K562 (cell line): ENCODE results near the gene RALB.

ENCODE experiments used
- CREB5 ChIP-seq: fragments of 250-450 bp; sonication (Bioruptor Pico); IDR thresholded peaks from 2 replicates; pipeline ENCODE4 v1.5.0; 2020; ENCODE audit warnings: mild to moderate bottlenecking
- FOSL1 ChIP-seq: fragments of 200-800 bp; sonication (Bioruptor generic); conservative IDR thresholded peaks from 2 replicates; pipeline ENCODE4 v1.6.1; 2016; ENCODE audit warnings: missing genetic modification characterization, missing compliant biosample characterization
- FOXM1 ChIP-seq, 2 experiments: fragments of 450-650 bp in 1 of 2; sonication (generic) in 1 of 2; formaldehyde crosslinking in 1 of 2; IDR thresholded peaks; 2 replicates each; pipeline versions ENCODE4 v1.6.1 to v1.9.0; 2017 to 2022; ENCODE audit warnings: low read depth in 2 of 2, mild to moderate bottlenecking in 2 of 2, missing genetic modification reagents in 1 of 2, moderate library complexity in 1 of 2
- GATA2 ChIP-seq: sonication (generic); formaldehyde crosslinking; IDR thresholded peaks from 2 replicates; pipeline ENCODE4 v1.4.0; 2020; ENCODE audit warnings: mild to moderate bottlenecking, missing genetic modification reagents
- HEY1 ChIP-seq: fragments of 250-450 bp; sonication (Bioruptor Pico); IDR thresholded peaks from 2 replicates; pipeline ENCODE4 v1.5.0; 2020; ENCODE audit warnings: mild to moderate bottlenecking, moderate library complexity, borderline replicate concordance
- HMGN3 ChIP-seq: IDR thresholded peaks from 2 replicates; pipeline ENCODE4 v1.6.1; 2011; ENCODE audit warnings: borderline replicate concordance, low read depth, mild to moderate bottlenecking, mixed read lengths, low read length; ENCODE audit not compliant: insufficient read length; ENCODE audit errors: extremely low read depth
- RAD21 ChIP-seq, 2 experiments: fragments of 250-450 bp in 1 of 2; fragments of 450-650 bp in 1 of 2; sonication (Bioruptor Pico) in 1 of 2; formaldehyde crosslinking in 1 of 2; IDR thresholded peaks in 1 of 2; conservative IDR thresholded peaks in 1 of 2; 2 replicates each; pipeline versions ENCODE4 v1.4.0 to v1.8.0; 2020 to 2022; ENCODE audit warnings: mild to moderate bottlenecking in 2 of 2, moderate library complexity in 1 of 2
- TAF1 ChIP-seq: IDR thresholded peaks from 2 replicates; pipeline ENCODE4 v1.6.1; 2011; ENCODE audit warnings: mild to moderate bottlenecking, low read length, moderate library complexity; ENCODE audit not compliant: insufficient read depth, control insufficient read depth, severe bottlenecking; ENCODE audit errors: extremely low read depth
- TARDBP ChIP-seq: fragments of 450-650 bp; IDR thresholded peaks from 2 replicates; pipeline ENCODE4 v1.6.1; 2016
- UBTF ChIP-seq, 2 experiments: IDR thresholded peaks; 2 replicates each; pipeline ENCODE4 v1.6.1; 2012; ENCODE audit warnings: improper control_type of control experiment in 2 of 2, low read depth in 2 of 2, low read length in 2 of 2, borderline replicate concordance in 1 of 2
- ZNF217 ChIP-seq: sonication (generic); formaldehyde crosslinking; IDR thresholded peaks from 2 replicates; pipeline ENCODE4 v1.8.0; 2022; ENCODE audit warnings: mild to moderate bottlenecking, missing genetic modification reagents
- ZSCAN29 ChIP-seq: fragments of 450-650 bp; IDR thresholded peaks from 2 replicates; pipeline ENCODE4 v1.6.1; 2017

GRCh38 chr2:120301284-120301683, 48.6 kb downstream of the RALB start:
- no peak for TF ChIP-seq RAD21 (CRISPR knock-in tag; conservative IDR thresholded peaks at IDR 0.05 in 1 of 2, IDR thresholded peaks at IDR 0.05 in 1 of 2)
- TF ChIP-seq ZNF217 (CRISPR knock-in tag): no peak
- TF ChIP-seq FOSL1 (tag): no peak
- no peak for TF ChIP-seq TAF1
- no peak for TF ChIP-seq GATA2 (CRISPR knock-in tag)
- TF ChIP-seq HMGN3: no peak
- TF ChIP-seq TARDBP: no peak
- no peak for TF ChIP-seq UBTF (IDR thresholded peaks at IDR 0.05; ENCODE audit: borderline replicate concordance in 1 of 2, low read depth in 2 of 2, low read length in 2 of 2)
- TF ChIP-seq ZSCAN29: no peak
- TF ChIP-seq FOXM1 (IDR thresholded peaks at IDR 0.05; ENCODE audit: low read depth): no peak
- no peak for TF ChIP-seq FOXM1 (CRISPR knock-in tag; IDR thresholded peaks at IDR 0.05; ENCODE audit: low read depth)
- no peak for TF ChIP-seq CREB5 (CRISPR knock-in tag)
- no peak for TF ChIP-seq HEY1 (CRISPR knock-in tag)
